ENCODE measurements around the gene HLA-DQA2. TPM values are rescaled to one million over a fixed set of nuclear protein-coding genes. Genes with fewer than 3 reads are reported as not detected.

Gene HLA-DQA2
- total RNA-seq, 1 experiment from 2014 or later, result not detected

DNA sequence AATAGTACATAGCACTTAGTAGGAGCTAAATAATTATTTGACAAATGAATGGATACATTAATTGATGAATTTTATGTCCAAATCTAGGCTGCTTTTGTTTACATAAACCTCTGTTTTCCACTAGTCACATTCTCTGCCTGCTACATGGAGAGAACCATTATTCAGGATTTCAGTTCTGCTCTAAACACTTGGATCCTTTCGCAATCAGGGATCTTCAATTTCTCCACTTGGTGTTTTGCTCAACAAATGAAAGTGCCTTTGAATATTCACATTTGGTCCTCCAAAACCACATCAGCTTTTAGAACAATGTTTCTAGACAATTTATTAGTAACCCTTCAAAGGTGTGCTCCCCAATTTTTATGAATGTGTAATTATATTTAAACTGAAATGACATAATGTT, 44.2 kb upstream of the HLA-DQA2 start:
- no peak overlapping the region for H3K27ac ChIP-seq (ENCODE audit: low read depth, low read length)
- no peaks in the 10 kb centered on the region for H3K9me2 ChIP-seq (ENCODE audit: insufficient read depth)
- ChIA-PET RAD21 (ENCODE audit: low non-redundant PET in 1 of 2, low total read pairs in 2 of 2, uncharacterized antibody in 2 of 2, unreplicated experiment in 2 of 2) (no interaction called here), CTCF (interaction anchor here (1.5 kb wide), 1 partner anchor 284 kb away, joined by 4 read pairs; no protein-coding TSS in a partner anchor), POLR2A (no interaction called here)
- no peak for TF ChIP-seq SIN3A (IDR thresholded peaks at IDR 0.05; ENCODE audit: low read depth)
- TF ChIP-seq EZH2phosphoT487 (IDR thresholded peaks at IDR 0.05; ENCODE audit: borderline replicate concordance), result no peak
- no peak for TF ChIP-seq EZH2 (IDR thresholded peaks at IDR 0.05)
- TF ChIP-seq CEBPB (IDR thresholded peaks at IDR 0.05; ENCODE audit: low read depth), result no peak
- no peaks in the 10 kb centered on the region for H3K36me3 ChIP-seq (ENCODE audit: control insufficient read depth in 1 of 2, insufficient read depth in 2 of 2, low read length in 2 of 2)
- H3K9ac ChIP-seq (ENCODE audit: low read length), result no peak overlapping the region
- intact Hi-C loops (cut with micrococcal nuclease), result no loop called here
- H3K4me2 ChIP-seq (ENCODE audit: low read length), result no peak overlapping the region
- no peak overlapping the region for H2AFZ ChIP-seq (ENCODE audit: low read depth, low read length, poor library complexity, severe bottlenecking)
- no peaks in the 10 kb centered on the region for H3K27me3 ChIP-seq (ENCODE audit: insufficient read depth, low read length)
- DNase-seq (ENCODE audit: low read depth, low spot score) (no peak), ATAC-seq (no peak)
- H3K79me2 ChIP-seq (ENCODE audit: insufficient read depth, low read length), result no peaks in the 10 kb centered on the region
- BruUV-seq (replicated peaks), result no TSS peak
- no peaks in the 10 kb centered on the region for H3K9me3 ChIP-seq (ENCODE audit: control insufficient read depth in 1 of 2, insufficient read depth in 1 of 2, low read depth in 1 of 2, low read length in 2 of 2)
- H3K4me3 ChIP-seq (replicated peaks in 1 of 2; ENCODE audit: low read depth in 1 of 2, low read length in 2 of 2), result no peak overlapping the region
- no peaks in the 10 kb centered on the region for H3K4me1 ChIP-seq (ENCODE audit: control insufficient read depth in 1 of 2, insufficient read depth in 2 of 2, low read length in 2 of 2)
- H4K20me1 ChIP-seq (ENCODE audit: insufficient read depth), result no peaks in the 10 kb centered on the region

- ATAC-seq (peak; percentile 93), DNase-seq (ENCODE audit: low read depth, low spot score) (peak; percentile 61)
- intact Hi-C loops (cut with micrococcal nuclease), result loop anchor here (1.0 to 5.0 kb wide), 5 partner anchors 96 to 583 kb away; no protein-coding TSS in a partner anchor
- H3K36me3 ChIP-seq (ENCODE audit: control insufficient read depth in 1 of 2, insufficient read depth in 2 of 2, low read length in 2 of 2), result no peaks in the 10 kb centered on the region
- H3K4me2 ChIP-seq (ENCODE audit: low read length), result peak overlapping the region; percentile 17
- no peaks in the 10 kb centered on the region for H3K4me1 ChIP-seq (ENCODE audit: control insufficient read depth in 1 of 2, insufficient read depth in 2 of 2, low read length in 2 of 2)
- TF ChIP-seq ZBTB33 (IDR thresholded peaks at IDR 0.05; ENCODE audit: extremely low read depth, insufficient replicate concordance, low read length) (no peak), ELF1 (IDR thresholded peaks at IDR 0.05; ENCODE audit: borderline replicate concordance, low read depth) (no peak), EZH2phosphoT487 (IDR thresholded peaks at IDR 0.05; ENCODE audit: borderline replicate concordance) (no peak), RAD21 (IDR thresholded peaks at IDR 0.05; ENCODE audit: low read depth) (peak; percentile 87), MAX (IDR thresholded peaks at IDR 0.05) (no peak), CTCF (IDR thresholded peaks at IDR 0.05 in 2 of 3, conservative IDR thresholded peaks at IDR 0.05 in 1 of 3; ENCODE audit: borderline replicate concordance in 1 of 3, insufficient read depth in 1 of 3, low read depth in 2 of 3, low read length in 2 of 3) (peak; percentile 68 to 83 (median 75))
- H3K9ac ChIP-seq (ENCODE audit: low read length), result no peak overlapping the region
- H3K27me3 ChIP-seq (ENCODE audit: insufficient read depth, low read length), result no peaks in the 10 kb centered on the region
- no peaks in the 10 kb centered on the region for H3K9me2 ChIP-seq (ENCODE audit: insufficient read depth)
- H3K9me3 ChIP-seq (ENCODE audit: control insufficient read depth in 1 of 2, insufficient read depth in 1 of 2, low read depth in 1 of 2, low read length in 2 of 2), result no peaks in the 10 kb centered on the region
- ChIA-PET RAD21 (ENCODE audit: low non-redundant PET in 1 of 2, low total read pairs in 2 of 2, uncharacterized antibody in 2 of 2, unreplicated experiment in 2 of 2) (interaction anchor here (0.7 to 1.5 kb wide), 8 partner anchors 8 to 269 kb away, joined by 3 to 10 read pairs (median 4); no protein-coding TSS in a partner anchor), POLR2A (interaction anchor here (0.6 to 1.0 kb wide), 2 partner anchors 85 to 570 kb away, joined by 3 read pairs; no protein-coding TSS in a partner anchor), CTCF (interaction anchor here (0.6 to 3.3 kb wide), 24 partner anchors 9 to 458 kb away, joined by 3 to 34 read pairs (median 4); partner anchors contain the start of gene HLA-DRA)
- no peak overlapping the region for H3K4me3 ChIP-seq (replicated peaks in 1 of 2; ENCODE audit: low read depth in 1 of 2, low read length in 2 of 2)
- H4K20me1 ChIP-seq (ENCODE audit: insufficient read depth), result no peaks in the 10 kb centered on the region
- H3K79me2 ChIP-seq (ENCODE audit: insufficient read depth, low read length), result no peaks in the 10 kb centered on the region
- no TSS peak for BruUV-seq (replicated peaks)
- H2AFZ ChIP-seq (ENCODE audit: low read depth, low read length, poor library complexity, severe bottlenecking), result peak overlapping the region; percentile 34
- no peak overlapping the region for H3K27ac ChIP-seq (ENCODE audit: low read depth, low read length)
Measured at GRCh38 chr6:32700391-32701040, 40.7 kb upstream of the HLA-DQA2 start.

Data from HCT116 (cell line).